AG09309 (cell line): ENCODE measurements around the gene FYB1.
A peak's percentile ranks its signal among the peaks of the same experiment; 100 is the strongest.

ENCODE experiments used
- DNase-seq: peaks from one replicate; pipeline ENCODE4 v3.0.0-alpha.2; 2010; ENCODE audit warnings: low read depth
- H3K4me3 ChIP-seq: 2 replicates; pipeline ENCODE4 v1.5.1; 2011; ENCODE audit warnings: mild to moderate bottlenecking, low read depth, low read length, moderate library complexity; ENCODE audit not compliant: control insufficient read depth
- TF ChIP-seq, protein P1 (sequence below): IDR thresholded peaks from 2 replicates; pipeline ENCODE4 v1.5.1; 2011; ENCODE audit warnings: mild to moderate bottlenecking, low read depth, low read length, inconsistent platforms; ENCODE audit not compliant: insufficient read depth, control insufficient read depth; ENCODE audit errors: missing control alignments

Gene FYB1

DNA sequence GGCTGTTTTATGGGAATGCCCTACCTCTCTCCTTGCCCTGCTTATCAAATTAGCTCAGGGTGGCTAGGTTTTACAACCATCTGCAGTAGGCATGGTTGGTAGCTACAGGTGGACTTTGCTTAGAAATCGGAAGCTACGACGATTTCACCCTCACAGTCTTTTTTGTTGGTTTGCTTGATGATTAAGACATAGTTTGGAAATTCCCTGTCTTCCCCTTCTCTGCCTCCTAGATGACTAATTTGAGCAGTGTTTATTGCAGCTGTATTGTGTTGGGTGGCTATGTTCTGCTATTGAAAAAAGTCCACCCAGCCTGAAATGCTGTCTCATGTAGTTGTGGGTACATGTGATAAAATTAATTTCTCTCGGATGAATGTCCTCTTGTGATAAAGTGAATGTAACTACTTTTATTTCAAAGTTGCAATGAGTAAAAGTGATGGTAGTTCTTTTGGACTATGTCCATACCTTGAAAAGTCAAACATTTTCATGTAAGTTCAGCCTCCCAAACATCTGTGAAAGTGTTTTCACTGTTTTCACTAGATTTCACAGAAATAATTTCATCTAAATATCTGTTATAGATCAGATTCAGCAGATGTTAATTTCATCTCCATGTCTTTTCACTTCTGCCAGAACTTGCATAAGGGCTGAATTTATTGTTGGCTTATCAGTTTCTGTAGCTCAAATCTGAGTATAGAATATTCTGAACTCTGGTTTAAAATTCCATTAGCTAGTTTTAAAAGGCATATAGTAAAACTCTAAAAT, 37.3 kb upstream of the FYB1 start:
- H3K4me3 ChIP-seq = no peak overlapping the region; the same call in 1 of the 2 replicates
- TF ChIP-seq, protein P1, sequence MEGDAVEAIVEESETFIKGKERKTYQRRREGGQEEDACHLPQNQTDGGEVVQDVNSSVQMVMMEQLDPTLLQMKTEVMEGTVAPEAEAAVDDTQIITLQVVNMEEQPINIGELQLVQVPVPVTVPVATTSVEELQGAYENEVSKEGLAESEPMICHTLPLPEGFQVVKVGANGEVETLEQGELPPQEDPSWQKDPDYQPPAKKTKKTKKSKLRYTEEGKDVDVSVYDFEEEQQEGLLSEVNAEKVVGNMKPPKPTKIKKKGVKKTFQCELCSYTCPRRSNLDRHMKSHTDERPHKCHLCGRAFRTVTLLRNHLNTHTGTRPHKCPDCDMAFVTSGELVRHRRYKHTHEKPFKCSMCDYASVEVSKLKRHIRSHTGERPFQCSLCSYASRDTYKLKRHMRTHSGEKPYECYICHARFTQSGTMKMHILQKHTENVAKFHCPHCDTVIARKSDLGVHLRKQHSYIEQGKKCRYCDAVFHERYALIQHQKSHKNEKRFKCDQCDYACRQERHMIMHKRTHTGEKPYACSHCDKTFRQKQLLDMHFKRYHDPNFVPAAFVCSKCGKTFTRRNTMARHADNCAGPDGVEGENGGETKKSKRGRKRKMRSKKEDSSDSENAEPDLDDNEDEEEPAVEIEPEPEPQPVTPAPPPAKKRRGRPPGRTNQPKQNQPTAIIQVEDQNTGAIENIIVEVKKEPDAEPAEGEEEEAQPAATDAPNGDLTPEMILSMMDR = no peak
- peak; percentile 66 for DNase-seq

GRCh38 chr5:39255406-39255805, 36.0 kb upstream of the FYB1 start:
- no peak overlapping the region for H3K4me3 ChIP-seq
- TF ChIP-seq, protein P1 = no peak
- DNase-seq = no peak

DNA sequence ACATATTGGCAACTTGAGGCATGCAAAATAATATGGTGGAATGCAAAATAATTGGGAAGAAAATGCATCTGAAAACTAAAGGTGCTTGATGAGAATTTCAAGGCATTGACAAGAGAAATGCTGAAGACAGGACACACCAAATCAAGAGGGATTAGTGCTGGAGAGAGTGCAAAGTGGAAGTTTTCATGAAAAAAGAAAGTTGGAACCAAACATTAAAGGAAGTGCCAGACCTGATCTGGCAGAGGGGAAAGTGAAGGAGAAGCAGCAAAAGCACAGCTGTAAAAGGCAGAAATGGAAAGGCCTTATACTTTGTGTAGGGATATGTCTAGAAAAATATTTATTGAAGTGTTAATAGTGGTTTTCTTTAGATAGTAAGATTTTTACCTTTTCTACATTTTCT, 35.3 kb upstream of the FYB1 start:
- H3K4me3 ChIP-seq = no peak overlapping the region
- TF ChIP-seq, protein P1 = no peak
- DNase-seq = no peak

GRCh38 chr5:39253196-39253595, 33.8 kb upstream of the FYB1 start:
- no peak overlapping the region for H3K4me3 ChIP-seq
- no peak for DNase-seq
- TF ChIP-seq, protein P1 = no peak

DNA sequence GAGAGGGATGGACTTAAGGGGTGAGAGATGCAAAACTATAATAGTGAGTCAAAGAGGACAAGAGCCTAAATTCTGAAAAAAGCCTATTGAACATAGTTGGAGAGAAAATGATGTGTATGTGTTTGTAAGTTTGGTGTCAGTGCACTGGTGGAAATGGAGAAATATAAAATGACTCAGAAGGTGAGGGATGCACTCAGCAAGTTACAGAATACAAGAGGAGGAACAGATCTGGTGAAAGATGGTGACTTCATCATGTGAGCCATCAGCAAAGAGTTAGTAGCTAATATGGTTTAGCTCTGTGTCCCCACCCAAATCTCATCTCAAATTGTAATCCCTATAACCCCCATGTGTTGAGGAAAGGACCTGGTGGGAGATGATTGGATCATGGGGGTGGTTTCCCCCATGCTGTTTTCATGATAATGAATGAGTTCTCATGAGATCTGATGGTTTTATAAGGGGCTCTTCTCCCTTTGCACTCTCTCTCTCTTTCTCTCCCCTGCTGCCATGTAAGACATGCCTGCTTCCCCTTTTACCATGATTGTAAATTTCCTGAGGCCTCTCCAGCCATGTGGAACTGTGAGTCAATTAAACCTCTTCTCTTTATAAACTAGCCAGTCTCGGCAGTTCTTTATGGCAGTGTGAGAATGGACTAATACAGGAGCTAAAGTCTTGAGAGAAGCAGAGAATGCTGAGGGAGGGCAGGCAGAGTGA, 30.4 kb upstream of the FYB1 start:
- TF ChIP-seq, protein P1 = no peak
- DNase-seq = no peak
- H3K4me3 ChIP-seq = no peak overlapping the region

DNA sequence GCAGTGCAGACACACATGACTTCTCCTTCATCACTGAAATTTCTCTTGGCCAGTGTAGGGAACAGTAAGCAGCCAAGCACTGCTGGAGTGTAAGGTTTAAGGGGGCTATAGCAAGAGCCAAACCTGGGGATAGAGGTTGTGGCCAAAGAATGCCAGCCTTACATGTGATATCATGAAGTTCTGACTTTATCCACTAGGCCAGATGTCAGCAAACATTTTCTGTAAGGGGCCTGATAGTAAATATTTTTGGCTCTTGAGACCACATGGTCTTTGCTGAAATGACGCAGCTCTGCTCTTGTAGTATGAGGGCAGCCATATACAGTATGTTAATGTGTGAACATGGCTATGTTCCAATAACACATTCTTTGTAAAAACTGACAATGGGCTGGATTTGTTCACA, 29.7 kb upstream of the FYB1 start:
- TF ChIP-seq, protein P1 = no peak
- DNase-seq = no peak

More for the DNA sequence above, 29.7 kb upstream of the FYB1 start:
- H3K4me3 ChIP-seq = no peak overlapping the region
